Tracheal epithelial cell (primary cell): Measurements from ENCODE around the gene WBP2. TPM values are rescaled to one million over a fixed set of nuclear protein-coding genes. Genes with fewer than 3 reads are reported as not detected.

Experiments used
- total RNA-seq: library from RNA; depleted of rRNA; stranded (reverse); fragments of >200 nt; gene quantifications from 2 replicates; pipeline ENCODE4 v1.2.1, GENCODE V29; 2014

Gene WBP2
- 18.3 and 24.9 TPM in 2 replicates for total RNA-seq

GRCh38 chr17:75855310-75856061, at the start of gene WBP2:
Gene WBP2 (minus strand): TSS chr17:75855335. CDS start chr17:75855297, 38 bp downstream.

GRCh38 chr17:75896415-75897159, 41.5 kb upstream of the WBP2 start, which contains the start of gene TRIM65:
Gene TRIM65 (minus strand): TSS chr17:75896951. CDS start chr17:75896937, 14 bp downstream.

DNA sequence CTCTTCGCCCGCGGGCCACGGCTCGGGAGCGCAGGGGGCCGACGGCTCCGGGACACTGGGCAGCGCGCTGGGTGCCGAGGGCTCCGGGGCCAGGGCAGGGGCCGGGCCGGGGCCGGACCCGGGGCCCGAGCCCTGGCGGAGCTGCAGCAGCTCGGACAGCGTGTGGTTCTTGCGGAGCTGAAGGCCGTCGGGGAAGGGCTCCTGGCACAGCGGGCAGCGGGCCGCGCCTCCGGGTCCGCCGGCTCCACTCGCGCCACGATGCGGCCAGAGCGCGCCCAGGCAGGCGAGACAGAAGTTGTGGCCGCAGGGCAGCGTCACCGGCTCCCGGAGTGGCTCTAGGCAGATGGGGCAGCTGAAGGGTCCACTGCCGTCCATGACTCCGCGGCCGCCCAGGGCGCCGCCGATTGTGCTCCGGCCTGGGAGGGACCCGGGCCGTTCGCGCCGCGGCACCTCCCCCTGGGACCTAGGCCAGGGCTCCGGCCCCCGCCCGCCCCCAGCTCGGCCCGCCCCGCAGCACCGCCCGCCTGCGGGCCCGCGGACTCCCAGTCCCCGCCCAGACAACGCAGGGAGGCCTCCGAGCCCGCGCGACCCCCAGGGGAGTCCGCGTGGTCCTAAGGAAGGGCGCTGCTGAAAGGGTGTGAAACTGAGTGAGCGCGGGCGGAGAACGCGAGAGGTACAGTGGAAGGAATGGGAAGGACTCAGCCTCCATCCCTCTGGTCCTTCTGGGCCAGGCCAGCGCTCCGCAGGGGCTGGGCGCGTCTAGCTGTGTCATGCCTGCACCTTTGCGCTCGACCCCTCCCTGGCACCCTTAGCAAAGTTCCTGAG, 23.3 kb upstream of the WBP2 start, which contains the start of gene TRIM47:
TSS of gene TRIM47 (minus strand) at position 408 of the 825 bp plus-strand sequence. CDS start at position 375, 33 bp downstream.

GRCh38 chr17:75843577-75844529, 11.3 kb downstream of the WBP2 start, which contains the start of gene UNC13D:
Gene UNC13D (minus strand): TSS chr17:75844404. CDS start chr17:75844337, 67 bp downstream.

Other genes starting within 250 kb of the WBP2 start
- gene SMIM5, start 221.9 kb downstream of the WBP2 start, total RNA-seq = 0.96 and 2.1 TPM in 2 replicates
- gene RECQL5, start 188.2 kb downstream of the WBP2 start, total RNA-seq = 15.4 and 17.5 TPM in 2 replicates
- gene SAP30BP, start 188.0 kb downstream of the WBP2 start, total RNA-seq = 46.3 and 67.2 TPM in 2 replicates
- 367 and 716 TPM in 2 replicates for gene ITGB4, start 133.9 kb downstream of the WBP2 start, total RNA-seq
- gene GALK1, start 90.1 kb downstream of the WBP2 start, total RNA-seq = 26.0 and 43.9 TPM in 2 replicates
- gene UNK, start 70.5 kb downstream of the WBP2 start, total RNA-seq = 7.5 and 8.3 TPM in 2 replicates
- 6.2 and 7.7 TPM in 2 replicates for gene UNC13D, start 10.9 kb downstream of the WBP2 start, total RNA-seq
- 16.2 and 46.3 TPM in 2 replicates for gene TRIM47, start 23.2 kb upstream of the WBP2 start, total RNA-seq
- 24.1 and 30.1 TPM in 2 replicates for gene TRIM65, start 41.6 kb upstream of the WBP2 start, total RNA-seq
- gene MRPL38, start 49.5 kb upstream of the WBP2 start, total RNA-seq = 29.9 and 39.6 TPM in 2 replicates
- gene FBF1, start 85.7 kb upstream of the WBP2 start, total RNA-seq = 9.2 and 11.9 TPM in 2 replicates
- gene ACOX1, start 123.8 kb upstream of the WBP2 start, total RNA-seq = 43.3 and 61.4 TPM in 2 replicates
- 17.6 and 22.4 TPM in 2 replicates for gene TEN1, start 123.9 kb upstream of the WBP2 start, total RNA-seq
- 0.21 and 1.2 TPM in 2 replicates for gene CDK3, start 145.5 kb upstream of the WBP2 start, total RNA-seq
- gene EVPL, start 172.0 kb upstream of the WBP2 start, total RNA-seq = 28.2 and 44.8 TPM in 2 replicates
- 35.9 and 47.3 TPM in 2 replicates for gene SRP68, start 217.2 kb upstream of the WBP2 start, total RNA-seq
- 0.21 TPM in 1 of 2 replicates, not detected in the other for gene GALR2, start 219.4 kb upstream of the WBP2 start, total RNA-seq
- not detected in 2 replicates for gene ZACN, start 223.8 kb upstream of the WBP2 start, total RNA-seq
- 39.9 and 71.1 TPM in 2 replicates for gene EXOC7, start 248.5 kb upstream of the WBP2 start, total RNA-seq